Suppressor macrophage (primary cell): Measurements from ENCODE around the gene FGD5.

ENCODE experiments used
- DNase-seq, 4 experiments: peaks; one replicate each; pipeline ENCODE4 v3.0.0-alpha.2; 2020 to 2022

The FGD5 gene

GRCh38 chr3:14907043-14907966, 88.5 kb downstream of the FGD5 start:
- no peak for DNase-seq

- DNase-seq: peak in 1 of 4 experiments; percentile 25
These were observed 90.5 kb downstream of the FGD5 start for GRCh38 chr3:14909250-14909649.

GRCh38 chr3:14911651-14912050, 92.9 kb downstream of the FGD5 start:
- DNase-seq: no peak

GRCh38 chr3:14913071-14913925, 94.5 kb downstream of the FGD5 start:
- no peak for DNase-seq

GRCh38 chr3:14913926-14914778, 95.4 kb downstream of the FGD5 start:
- DNase-seq: no peak

- no peak for DNase-seq
These were observed 96.0 kb downstream of the FGD5 start for GRCh38 chr3:14914779-14915117.

- peak in 2 of 4 experiments; percentile 25 to 31 for DNase-seq
These were observed 97.0 kb downstream of the FGD5 start for GRCh38 chr3:14915636-14916222.

GRCh38 chr3:14918356-14918860, 99.6 kb downstream of the FGD5 start:
- no peak for DNase-seq

GRCh38 chr3:14920536-14920935, 101.8 kb downstream of the FGD5 start:
- DNase-seq: no peak

- DNase-seq: peak; percentile 87 to 92 (median 91)
These were observed 102.4 kb downstream of the FGD5 start for GRCh38 chr3:14921034-14921616.

GRCh38 chr3:14921811-14922705, 103.3 kb downstream of the FGD5 start:
- no peak for DNase-seq

- no peak for DNase-seq
These were observed 104.1 kb downstream of the FGD5 start for GRCh38 chr3:14922863-14923262.

GRCh38 chr3:14923476-14923875, 104.7 kb downstream of the FGD5 start:
- DNase-seq: no peak

- DNase-seq: peak; percentile 67 to 81 (median 68)
These were observed 107.2 kb downstream of the FGD5 start for GRCh38 chr3:14925729-14926591.

- no peak for DNase-seq
These were observed 107.8 kb downstream of the FGD5 start for GRCh38 chr3:14926592-14926991.

GRCh38 chr3:14927308-14927707, 108.5 kb downstream of the FGD5 start:
- no peak for DNase-seq

GRCh38 chr3:14929310-14930074, 110.7 kb downstream of the FGD5 start:
- peak in 3 of 4 experiments; percentile 21 to 69 (median 66) for DNase-seq

- DNase-seq: no peak
These were observed 115.2 kb downstream of the FGD5 start for GRCh38 chr3:14933820-14934425.
